Endothelial cell of umbilical vein (primary cell): Measurements from ENCODE around the gene GOLGA1. TPM values are rescaled to one million over a fixed set of nuclear protein-coding genes. Genes with fewer than 3 reads are reported as not detected.

Source experiments
- BruUV-seq: library from RNA; stranded (reverse); fragments of 400-500 nt; replicated peaks from 2 replicates; lab custom pipeline; 2021; lab: Mats Ljungman, UMichigan
- CTCF ChIA-PET: fragments of 300-600, 350-600 bp; sonication (Branson Sonifier 250); formaldehyde crosslinking; loops from one replicate; lab custom pipeline; 2021; ENCODE audit warnings: antibody characterized with exemption, inconsistent platforms; lab: Charles Lee
- POLR2A ChIA-PET: fragments of 300-600, 350-600 bp; sonication (Branson Sonifier 250); formaldehyde crosslinking; loops from one replicate; lab custom pipeline; 2021; ENCODE audit warnings: antibody characterized with exemption, inconsistent platforms; lab: Charles Lee
- DNase-seq: peaks from one replicate; pipeline ENCODE4 v3.0.0-alpha.2; 2011; ENCODE audit warnings: low read depth, low spot score
- FAIRE-seq: peaks from 2 replicates; lab custom pipeline; 2011; peaks lifted over from hg19 to GRCh38; lab: Jason Lieb, UNC
- H2AFZ ChIP-seq: 2 replicates; pipeline ENCODE4 v1.6.0; 2012; ENCODE audit warnings: low read depth, low read length, control low read depth, inconsistent platforms
- H3K27ac ChIP-seq: 2 replicates; pipeline ENCODE4 v1.5.1; 2011; ENCODE audit warnings: low read depth, mild to moderate bottlenecking, control low read depth, low read length, moderate library complexity; ENCODE audit not compliant: insufficient read depth
- H3K27me3 ChIP-seq, 2 experiments: 2 replicates each; pipeline versions ENCODE4 v1.6.0 to v1.6.1; 2011; ENCODE audit warnings: low read length in 2 of 2, mixed read lengths in 1 of 2; ENCODE audit not compliant: control insufficient read depth in 2 of 2, insufficient read depth in 2 of 2
- H3K36me3 ChIP-seq, 2 experiments: 2 replicates in 1 of 2; 3 replicates in 1 of 2; pipeline ENCODE4 v1.5.1; 2011; ENCODE audit warnings: low read length in 2 of 2, mild to moderate bottlenecking in 1 of 2, moderate library complexity in 1 of 2; ENCODE audit not compliant: control insufficient read depth in 2 of 2, insufficient read depth in 2 of 2; ENCODE audit errors: extremely low read depth in 1 of 2
- H3K4me1 ChIP-seq: 3 replicates; pipeline ENCODE4 v1.5.1; 2011; ENCODE audit warnings: mild to moderate bottlenecking, low read length; ENCODE audit not compliant: control insufficient read depth, insufficient read depth; ENCODE audit errors: extremely low read depth
- H3K4me2 ChIP-seq: 2 replicates; pipeline ENCODE4 v1.6.1; 2011; ENCODE audit warnings: low read length, control low read depth, mixed read lengths; ENCODE audit not compliant: insufficient read depth
- H3K4me3 ChIP-seq, 3 experiments: fragments of 200-600 bp in 1 of 3; sonication (generic), shearing (Covaris generic) in 1 of 3; replicated peaks in 1 of 3; 2 replicates each; pipeline ENCODE4 v1.5.1; 2011 to 2016; ENCODE audit warnings: control low read depth in 3 of 3, low read length in 3 of 3, mild to moderate bottlenecking in 2 of 3, inconsistent platforms in 1 of 3, low read depth in 1 of 3, moderate library complexity in 1 of 3; ENCODE audit not compliant: insufficient read depth in 1 of 3
- H3K79me2 ChIP-seq: 2 replicates; pipeline ENCODE4 v1.6.0; 2012; ENCODE audit warnings: low read length, inconsistent platforms; ENCODE audit not compliant: control insufficient read depth, insufficient read depth
- H3K9ac ChIP-seq: replicated peaks from 2 replicates; pipeline ENCODE3; 2011; ENCODE audit warnings: low read length, control low read depth; ENCODE audit not compliant: insufficient read depth; ENCODE audit errors: extremely low read depth
- H3K9me1 ChIP-seq: replicated peaks from 3 replicates; pipeline ENCODE4 v1.6.0; 2011; ENCODE audit warnings: mild to moderate bottlenecking, low read length; ENCODE audit not compliant: control insufficient read depth, insufficient read depth; ENCODE audit errors: extremely low read depth
- H3K9me3 ChIP-seq: replicated peaks from 2 replicates; pipeline ENCODE4 v1.5.1; 2012; ENCODE audit warnings: low read length, inconsistent platforms; ENCODE audit not compliant: control insufficient read depth, insufficient read depth
- H4K20me1 ChIP-seq: replicated peaks from 2 replicates; pipeline ENCODE3; 2011; ENCODE audit warnings: mild to moderate bottlenecking, low read length; ENCODE audit not compliant: control insufficient read depth, insufficient read depth; ENCODE audit errors: extremely low read depth
- EZH2 ChIP-seq: IDR thresholded peaks from 2 replicates; pipeline ENCODE4 v1.6.1; 2012; ENCODE audit warnings: borderline replicate concordance, low read depth, mild to moderate bottlenecking, moderate library complexity, low read length, inconsistent platforms; ENCODE audit not compliant: severe bottlenecking
- FOS ChIP-seq: IDR thresholded peaks from 2 replicates; pipeline ENCODE4 v1.6.1; 2011; ENCODE audit warnings: mild to moderate bottlenecking, low read length, moderate library complexity, borderline replicate concordance; ENCODE audit not compliant: insufficient read depth
- GATA2 ChIP-seq: IDR thresholded peaks from 2 replicates; pipeline ENCODE4 v1.7.0; 2011; ENCODE audit warnings: low read depth, mild to moderate bottlenecking, moderate library complexity, mixed read lengths, low read length; ENCODE audit not compliant: insufficient read length, insufficient read depth
- JUN ChIP-seq: IDR thresholded peaks from 2 replicates; pipeline ENCODE4 v1.6.1; 2011; ENCODE audit warnings: borderline replicate concordance, low read depth; ENCODE audit not compliant: insufficient read length, insufficient read depth
- MYC ChIP-seq: IDR thresholded peaks from one replicate; pipeline ENCODE4 v1.6.1; 2011; ENCODE audit warnings: mild to moderate bottlenecking, low read depth, low read length
- POLR2A ChIP-seq: IDR thresholded peaks from 2 replicates; pipeline ENCODE4 v1.6.1; 2012; ENCODE audit warnings: low read depth, mild to moderate bottlenecking, control low read depth, low read length
- POLR2AphosphoS5 ChIP-seq: IDR thresholded peaks from 2 replicates; pipeline ENCODE4 v1.6.1; 2012; ENCODE audit warnings: low read depth, mild to moderate bottlenecking, control low read depth, low read length, moderate library complexity; ENCODE audit not compliant: insufficient read depth
- dilution Hi-C: fragments of 300-500 bp; cut with MboI; formaldehyde crosslinking; loops from one replicate; pipeline ENCODE4 v1.15.0; 2019; ENCODE audit warnings: low sequenced_read_pairs; ENCODE audit not compliant: extremely low pct_ligation_motif_present
- intact Hi-C: fragments of 100-400 bp; cut with micrococcal nuclease; formaldehyde crosslinking; loops from one replicate; pipeline ENCODE4 v1.10.0; 2022
- polyA plus RNA-seq, 4 experiments: library from polyadenylated mRNA; depleted of rRNA in 3 of 4; stranded (reverse) in 3 of 4; unstranded in 1 of 4; fragments of >200 nt; gene quantifications; 2 replicates each; pipeline versions ENCODE4 v1.2.1 to v1.2.3, GENCODE V29; 2011 to 2012; ENCODE audit warnings: missing spikeins in 1 of 4
- total RNA-seq: library from RNA; stranded (reverse); gene quantifications from 2 replicates; pipeline ENCODE4 v1.2.3, GENCODE V29; 2021
- TF ChIP-seq, protein P1 (sequence below): IDR thresholded peaks from 2 replicates; pipeline ENCODE4 v1.6.1; 2011; ENCODE audit not compliant: insufficient read depth, insufficient read length
- TF ChIP-seq, protein P2 (sequence below), 2 donors: IDR thresholded peaks; 1 replicate in 1 of 2; 2 replicates in 1 of 2; pipeline ENCODE4 v1.5.1; 2011; ENCODE audit warnings: low read length in 2 of 2, mild to moderate bottlenecking in 2 of 2, moderate library complexity in 2 of 2, control low read depth in 1 of 2, inconsistent platforms in 1 of 2, low read depth in 1 of 2; ENCODE audit not compliant: insufficient read depth in 1 of 2; ENCODE audit errors: extremely low read depth in 1 of 2

GOLGA1 gene
- total and polyA plus RNA-seq, 2 donors (not counting 3 experiments of a cell fraction or from before 2014, with no cell fraction given): 13.1 to 19.9 TPM

DNA sequence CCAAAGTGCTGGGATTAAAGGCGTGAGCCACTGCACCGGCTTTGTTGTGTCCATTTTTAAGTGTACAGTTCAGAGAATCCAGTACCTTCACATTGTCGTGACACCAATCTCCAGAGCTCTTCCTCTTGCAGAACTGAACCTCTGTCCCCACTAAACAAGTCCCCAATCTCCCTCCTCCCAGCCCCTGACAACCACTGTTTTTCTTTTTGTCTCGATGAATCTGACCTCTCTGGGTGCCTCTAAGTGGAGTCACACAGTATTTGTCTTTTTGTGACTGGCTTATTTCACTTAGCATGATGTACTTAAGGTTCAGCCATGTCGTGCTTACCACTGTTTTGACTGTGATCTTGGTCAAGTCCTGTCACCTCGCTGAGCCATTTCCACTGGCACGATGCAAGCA, 86.1 kb downstream of the GOLGA1 start:
- H3K4me2 ChIP-seq: no peak overlapping the region
- no peak overlapping the region for H3K27ac ChIP-seq
- dilution Hi-C loops (no loop called here), intact Hi-C loops (no loop called here)
- no peak for DNase-seq
- no peak overlapping the region for H3K9ac ChIP-seq
- peaks cover 9% of the 10 kb centered on the region for H3K4me1 ChIP-seq
- no peak for FAIRE-seq
- no peaks in the 10 kb centered on the region for H3K27me3 ChIP-seq
- no peak overlapping the region for H3K4me3 ChIP-seq
- no peaks in the 10 kb centered on the region for H3K9me1 ChIP-seq
- H3K79me2 ChIP-seq: peaks cover 15% of the 10 kb centered on the region
- peaks cover 14 to 32% of the 10 kb centered on the region in 2 experiments for H3K36me3 ChIP-seq
- peaks cover 3% of the 10 kb centered on the region for H4K20me1 ChIP-seq
- no peaks in the 10 kb centered on the region for H3K9me3 ChIP-seq
- no TSS peak for BruUV-seq
- no peak overlapping the region for H2AFZ ChIP-seq
- no peak for TF ChIP-seq POLR2A
- POLR2A ChIA-PET: interaction anchor here (0.6 kb wide), 1 partner anchor 196 kb away, joined by 3 read pairs; no protein-coding TSS in a partner anchor
- CTCF ChIA-PET: interaction anchor here (0.9 to 15.1 kb wide), 7 partner anchors 9 to 89 kb away, joined by 3 to 967 read pairs (median 7); partner anchors contain the start of genes NR6A1 and OLFML2A

DNA sequence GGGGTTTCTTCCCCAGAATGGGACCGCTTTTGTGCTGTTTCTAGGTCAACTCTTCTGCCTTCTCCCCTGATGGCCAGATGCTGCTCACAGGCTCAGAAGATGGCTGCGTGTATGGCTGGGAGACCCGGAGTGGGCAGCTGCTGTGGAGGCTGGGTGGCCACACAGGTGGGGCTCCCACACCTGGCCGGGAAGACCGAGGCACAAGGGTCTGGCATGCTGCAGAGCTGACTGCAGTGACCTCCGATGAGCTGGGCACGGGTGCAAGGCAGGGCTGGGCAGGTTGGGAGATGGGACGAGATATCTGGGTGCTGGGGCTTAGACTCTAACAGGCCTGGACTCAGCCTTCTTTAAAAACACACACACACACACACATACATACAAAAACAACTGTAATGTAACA, 86.7 kb downstream of the GOLGA1 start:
- dilution Hi-C loops: no loop called here
- POLR2A ChIA-PET: interaction anchor here (1.2 to 1.7 kb wide), 2 partner anchors 7 to 82 kb away, joined by 4 to 5 read pairs; partner anchors contain the start of genes ARPC5L and RPL35
- intact Hi-C loops: no loop called here

More for the DNA sequence above, 86.7 kb downstream of the GOLGA1 start:
- DNase-seq (no peak), FAIRE-seq (no peak)
- Histone ChIP-seq H3K4me2 (no peak overlapping the region), H3K27ac (no peak overlapping the region), H3K27me3 (no peaks in the 10 kb centered on the region), H3K9me3 (no peaks in the 10 kb centered on the region), H3K4me1 (peaks cover 3% of the 10 kb centered on the region), H3K9ac (no peak overlapping the region), H2AFZ (no peak overlapping the region), H3K79me2 (peaks cover 8% of the 10 kb centered on the region), H3K4me3 (no peak overlapping the region), H3K9me1 (no peaks in the 10 kb centered on the region), H4K20me1 (peaks cover 3% of the 10 kb centered on the region), H3K36me3 (peaks cover 7 to 26% of the 10 kb centered on the region in 2 experiments)
- BruUV-seq: no TSS peak
- no peak for TF ChIP-seq POLR2AphosphoS5
- no peak for TF ChIP-seq EZH2
- TF ChIP-seq GATA2: no peak
- TF ChIP-seq JUN: no peak
- TF ChIP-seq, protein P1, sequence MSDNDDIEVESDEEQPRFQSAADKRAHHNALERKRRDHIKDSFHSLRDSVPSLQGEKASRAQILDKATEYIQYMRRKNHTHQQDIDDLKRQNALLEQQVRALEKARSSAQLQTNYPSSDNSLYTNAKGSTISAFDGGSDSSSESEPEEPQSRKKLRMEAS: no peak
- TF ChIP-seq, protein P2, sequence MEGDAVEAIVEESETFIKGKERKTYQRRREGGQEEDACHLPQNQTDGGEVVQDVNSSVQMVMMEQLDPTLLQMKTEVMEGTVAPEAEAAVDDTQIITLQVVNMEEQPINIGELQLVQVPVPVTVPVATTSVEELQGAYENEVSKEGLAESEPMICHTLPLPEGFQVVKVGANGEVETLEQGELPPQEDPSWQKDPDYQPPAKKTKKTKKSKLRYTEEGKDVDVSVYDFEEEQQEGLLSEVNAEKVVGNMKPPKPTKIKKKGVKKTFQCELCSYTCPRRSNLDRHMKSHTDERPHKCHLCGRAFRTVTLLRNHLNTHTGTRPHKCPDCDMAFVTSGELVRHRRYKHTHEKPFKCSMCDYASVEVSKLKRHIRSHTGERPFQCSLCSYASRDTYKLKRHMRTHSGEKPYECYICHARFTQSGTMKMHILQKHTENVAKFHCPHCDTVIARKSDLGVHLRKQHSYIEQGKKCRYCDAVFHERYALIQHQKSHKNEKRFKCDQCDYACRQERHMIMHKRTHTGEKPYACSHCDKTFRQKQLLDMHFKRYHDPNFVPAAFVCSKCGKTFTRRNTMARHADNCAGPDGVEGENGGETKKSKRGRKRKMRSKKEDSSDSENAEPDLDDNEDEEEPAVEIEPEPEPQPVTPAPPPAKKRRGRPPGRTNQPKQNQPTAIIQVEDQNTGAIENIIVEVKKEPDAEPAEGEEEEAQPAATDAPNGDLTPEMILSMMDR (IDR thresholded peaks at IDR 0.05; ENCODE audit: extremely low read depth in 1 of 2, insufficient read depth in 1 of 2, low read depth in 1 of 2, low read length in 2 of 2): no peak
- TF ChIP-seq MYC: no peak
- TF ChIP-seq FOS: no peak
- no peak for TF ChIP-seq POLR2A
- CTCF ChIA-PET: interaction anchor here (0.9 to 15.1 kb wide), 14 partner anchors 8 to 514 kb away, joined by 3 to 967 read pairs (median 6); partner anchors contain the start of genes ARPC5L, NR6A1, OLFML2A and RPL35
